HG03025 (cell line): ENCODE results near the gene GNB1L.
"Not testable (repeated sequence)": the region's sequence is repeated elsewhere in the genome, so short reads cannot be mapped to it uniquely, and the experiment has no call there.

Source experiments
- ATAC-seq: cut with Tn5 transposase; IDR thresholded peaks from one replicate; pipeline ENCODE4 v1.9.1; 2021; ENCODE audit warnings: mild to moderate bottlenecking, moderate library complexity; ENCODE audit not compliant: unreplicated experiment, low FRiP score

Gene GNB1L

DNA sequence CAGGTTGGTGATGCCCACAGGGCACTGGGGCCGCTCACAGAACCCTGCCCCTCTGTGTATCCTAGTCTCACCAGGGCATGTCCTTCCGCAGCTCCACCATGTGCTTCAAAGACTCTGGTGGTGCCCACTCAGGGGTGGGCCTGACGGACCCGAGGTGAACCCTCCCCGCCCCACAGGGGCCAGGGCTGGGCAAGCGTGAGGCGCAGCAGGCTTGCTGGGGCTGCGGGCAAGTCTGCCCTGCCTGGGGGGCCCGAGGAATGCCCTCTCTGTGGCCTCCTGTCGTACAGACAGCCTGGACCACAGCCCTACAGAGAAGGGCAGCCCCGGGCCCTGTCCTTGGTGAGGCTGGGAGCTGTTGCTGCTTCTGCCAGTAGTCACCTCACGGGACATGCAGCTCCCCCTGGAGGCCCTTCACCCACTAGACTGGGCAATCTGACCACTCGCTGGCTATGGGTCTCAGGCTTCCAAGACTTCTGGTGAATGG, 53.9 kb downstream of the GNB1L start:
- ATAC-seq: no peak

DNA sequence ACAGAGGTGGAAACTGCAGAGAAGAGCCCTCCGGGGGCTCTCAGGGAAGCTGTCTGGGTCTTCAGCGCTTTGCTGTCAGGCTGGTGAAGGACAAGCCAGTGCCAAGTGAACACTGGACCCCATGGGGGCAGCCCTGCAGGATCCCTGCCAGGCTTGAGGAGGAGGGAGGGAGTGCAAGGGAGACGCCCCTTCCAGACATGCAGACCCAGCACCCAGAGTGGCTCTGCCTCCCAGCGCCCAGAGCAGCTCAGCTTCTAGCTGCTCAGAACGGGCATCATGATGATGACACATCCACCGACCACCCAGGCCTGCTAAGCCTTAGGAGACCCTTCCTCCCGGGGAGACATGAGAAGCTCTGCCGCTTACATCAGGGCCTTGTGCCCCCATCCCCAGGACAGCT, 54.4 kb downstream of the GNB1L start:
- no peak for ATAC-seq

DNA sequence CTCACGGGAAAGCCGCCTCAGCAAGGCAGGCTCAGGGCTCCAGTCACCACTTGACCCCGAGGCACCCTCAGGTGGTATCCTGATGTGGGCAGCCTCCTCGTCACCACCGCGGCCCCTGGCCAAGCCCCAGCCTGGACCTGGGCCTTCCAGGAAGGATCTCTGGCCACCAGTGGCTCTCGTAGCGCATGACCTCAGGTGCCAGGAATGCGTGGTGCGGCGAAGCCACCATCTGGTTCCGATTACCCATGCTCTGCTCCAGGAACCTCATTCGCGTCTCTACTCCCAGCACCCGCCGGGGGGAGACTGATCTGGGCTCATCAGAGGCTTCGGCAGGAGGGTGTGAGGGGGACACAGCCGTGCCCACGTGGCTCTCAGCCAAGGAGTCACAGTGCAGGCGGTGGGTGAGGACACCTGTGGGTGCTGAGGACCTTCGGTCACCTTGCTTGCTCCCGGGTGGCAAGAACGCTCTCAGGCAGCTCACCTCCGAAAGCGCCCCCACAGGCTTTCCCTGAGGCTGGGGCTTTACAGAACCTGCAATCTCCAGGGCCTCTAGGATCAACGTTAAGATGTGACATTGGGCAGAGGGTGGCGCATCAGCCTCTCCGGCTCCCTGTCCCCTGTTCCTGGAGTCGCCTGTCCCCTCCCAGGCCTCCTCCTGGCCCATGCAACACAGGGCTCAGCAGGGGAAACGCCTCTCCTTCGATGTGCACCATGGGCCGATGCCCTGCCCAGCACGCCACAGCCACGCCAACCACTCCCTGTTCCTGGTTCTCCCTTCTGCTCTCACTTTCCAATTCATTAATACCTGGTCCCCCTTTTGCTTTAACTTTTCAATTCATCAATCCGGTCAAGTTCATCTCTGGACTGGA, 55.1 kb downstream of the GNB1L start:
- no peak for ATAC-seq

DNA sequence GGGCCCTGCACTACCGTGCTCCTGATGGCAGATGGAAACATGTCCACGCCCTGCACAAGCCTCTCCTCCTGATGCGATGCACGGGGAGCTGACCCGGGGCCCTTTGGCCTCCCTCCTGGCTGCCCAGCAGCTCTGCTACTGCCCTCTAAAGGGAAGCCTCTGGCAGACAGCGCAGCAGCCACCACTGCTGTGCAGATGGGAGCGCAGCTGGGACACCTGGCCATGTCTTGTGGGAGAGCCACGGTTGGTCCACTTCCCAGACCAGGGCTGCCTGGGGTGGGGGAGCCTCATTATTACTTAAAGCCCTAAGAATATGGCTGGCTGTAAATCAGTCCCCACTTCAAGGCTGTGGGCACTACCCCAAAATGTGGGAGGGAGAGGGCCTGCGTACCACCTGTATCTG, 55.8 kb downstream of the GNB1L start:
- ATAC-seq: no peak

DNA sequence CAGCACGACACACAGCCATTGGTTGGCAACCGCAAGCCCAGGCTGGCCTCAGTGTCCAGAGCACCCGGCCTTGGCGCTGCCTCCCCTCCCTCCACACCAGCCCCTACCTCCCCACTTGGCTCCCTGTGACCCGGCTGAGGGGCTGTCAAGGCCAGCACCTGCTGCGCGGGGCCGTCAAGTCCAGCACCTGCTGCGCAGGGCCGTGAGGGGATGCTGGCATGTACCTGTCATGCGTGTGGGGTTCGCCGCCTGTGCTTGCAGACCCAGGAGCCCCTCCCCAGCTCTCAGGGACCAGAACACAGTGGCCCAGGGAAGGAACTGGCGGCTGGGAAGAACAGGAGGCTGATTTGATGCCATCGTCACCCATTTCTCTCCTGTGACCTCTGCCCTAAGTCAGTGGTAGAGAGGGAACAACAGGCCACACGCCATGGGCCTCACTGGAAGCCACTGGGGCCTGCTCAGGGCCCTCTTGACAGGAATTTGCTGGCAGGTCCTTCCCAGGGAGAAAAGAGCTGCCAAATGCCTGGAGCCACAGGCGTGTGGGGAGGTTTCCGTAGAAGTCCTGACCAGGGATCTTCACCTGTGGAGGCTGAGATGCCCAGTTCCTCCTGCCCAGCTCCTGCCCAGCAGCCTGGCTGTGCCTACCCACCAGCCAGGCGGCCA, 56.5 kb downstream of the GNB1L start:
- no peak for ATAC-seq

DNA sequence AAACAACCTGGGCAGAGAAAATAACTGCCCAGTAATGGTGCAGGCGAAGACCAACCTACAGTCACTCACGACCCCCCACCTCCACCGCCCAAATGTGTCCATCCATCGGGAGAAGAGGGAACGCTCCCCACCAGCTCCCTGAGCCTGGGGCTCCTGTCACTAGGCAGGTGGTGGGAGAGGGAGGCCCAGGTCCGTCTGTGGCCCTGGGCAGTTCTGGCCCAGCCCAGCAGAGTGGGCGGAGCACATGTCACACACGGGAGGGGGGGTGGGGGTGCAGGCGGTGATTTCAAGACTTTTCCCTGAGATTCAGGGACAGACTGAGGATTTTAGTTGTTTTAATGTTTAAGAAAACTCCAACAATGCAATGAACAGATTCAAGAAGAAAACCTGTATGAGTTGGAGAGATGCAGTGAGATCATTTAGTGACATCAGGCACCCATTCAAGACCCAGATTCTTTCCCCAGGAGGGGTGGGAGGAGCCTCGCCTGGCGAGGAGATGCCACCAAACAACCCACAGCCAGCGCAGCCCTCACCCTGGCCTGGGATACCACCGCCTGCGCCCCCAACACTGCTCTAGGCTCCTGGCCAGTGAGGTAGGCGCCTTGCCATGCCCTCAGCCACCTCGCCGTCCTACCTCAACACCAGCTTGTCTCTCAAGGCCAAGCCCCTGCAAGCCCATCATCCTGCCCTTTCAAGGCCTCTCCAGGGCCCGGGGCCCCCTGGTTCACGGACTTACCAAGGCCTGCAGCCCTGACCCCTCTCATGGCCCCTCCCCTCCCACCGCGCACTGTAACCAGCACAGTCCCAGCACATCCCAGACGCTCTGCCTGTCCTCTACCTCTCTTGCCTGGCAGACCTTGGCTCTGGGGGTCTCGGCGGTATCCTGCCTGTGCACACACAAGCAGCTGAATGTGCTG, 57.3 kb downstream of the GNB1L start:
- no peak for ATAC-seq

DNA sequence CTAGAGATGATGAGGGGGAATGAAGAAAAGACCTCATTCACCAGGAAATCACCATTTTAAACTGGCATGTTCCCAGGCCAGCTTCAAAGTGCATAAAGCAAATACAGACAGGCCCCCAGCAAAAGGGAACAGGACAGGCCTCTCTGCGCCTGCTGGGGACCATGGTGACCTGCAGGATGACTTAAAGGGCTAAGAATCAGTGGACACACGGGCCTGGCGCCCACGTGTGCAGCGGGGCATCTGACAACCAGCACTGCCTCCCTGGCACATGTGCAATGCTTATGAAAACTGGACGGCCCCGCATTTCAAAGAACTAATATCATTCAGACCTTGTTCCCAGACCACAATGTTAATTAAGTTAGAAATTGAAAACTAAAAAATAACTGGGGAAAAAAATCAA, 58.5 kb downstream of the GNB1L start:
- no peak for ATAC-seq

DNA sequence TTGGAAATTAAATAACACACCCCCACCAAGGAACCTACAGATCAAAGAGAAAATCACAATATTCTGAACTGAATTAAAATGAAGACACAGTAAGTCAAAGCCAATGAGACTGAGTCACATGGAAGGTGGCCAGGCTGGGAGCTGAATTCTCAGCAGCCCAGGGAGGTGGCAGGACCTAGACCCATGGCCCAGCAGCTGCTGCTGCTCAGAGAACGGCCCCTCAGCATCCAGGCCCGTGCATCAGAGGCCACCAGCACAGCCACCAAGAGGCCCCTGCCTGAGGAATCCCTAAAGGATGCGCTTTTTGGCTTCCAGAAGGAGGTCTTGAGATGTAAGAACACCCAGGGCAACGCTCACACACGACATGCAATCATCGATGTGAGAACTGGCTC, 59.1 kb downstream of the GNB1L start:
- ATAC-seq: no peak

DNA sequence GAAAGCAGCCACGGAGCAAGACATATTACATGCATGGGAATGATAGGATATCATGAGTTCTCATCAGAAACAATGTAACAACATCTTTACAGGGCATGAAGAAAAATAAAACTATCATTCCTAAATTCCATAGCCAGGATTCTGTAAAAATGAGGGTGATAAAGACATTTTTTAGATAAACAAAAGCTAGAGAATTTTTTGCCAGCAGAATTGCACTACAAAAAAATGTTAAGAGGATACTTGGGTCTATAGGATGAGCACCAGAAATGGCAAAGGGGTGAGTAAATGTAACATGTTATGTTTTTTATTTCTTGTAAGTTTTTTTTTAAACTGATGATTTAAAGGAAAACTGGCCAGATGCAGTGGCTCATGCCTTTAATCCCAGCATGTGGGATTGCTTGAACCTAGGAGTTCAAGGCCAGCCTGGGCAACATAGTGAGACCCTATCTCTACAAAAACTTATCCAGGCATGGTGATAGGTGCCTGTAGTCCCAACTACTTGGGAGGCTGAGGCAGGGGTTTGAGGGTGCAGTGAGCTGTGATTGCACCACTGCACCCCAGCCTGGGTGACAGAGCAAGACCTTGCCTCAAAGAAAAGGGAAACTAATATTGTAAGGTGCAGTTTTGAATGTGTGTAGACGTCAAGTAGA, 60.9 kb downstream of the GNB1L start:
- no peak for ATAC-seq

DNA sequence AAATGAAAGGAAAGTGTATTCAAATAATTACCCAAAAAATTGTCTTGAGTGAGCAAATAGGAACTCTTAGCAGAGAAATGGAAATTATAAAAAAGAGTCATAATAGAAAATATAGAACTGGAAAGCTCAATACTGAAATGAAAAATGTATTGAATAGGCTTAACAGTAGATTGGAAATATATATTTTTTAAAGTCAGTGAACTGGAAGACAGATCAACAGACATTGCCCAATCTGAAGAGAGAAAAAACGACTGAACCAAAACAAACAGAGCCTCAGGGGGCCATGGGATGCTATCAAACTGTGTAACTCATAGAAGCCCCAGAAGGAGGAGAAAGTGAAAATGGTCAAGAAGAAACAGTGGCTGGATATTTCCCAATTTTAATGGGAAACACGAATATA, 61.5 kb downstream of the GNB1L start:
- no peak for ATAC-seq

DNA sequence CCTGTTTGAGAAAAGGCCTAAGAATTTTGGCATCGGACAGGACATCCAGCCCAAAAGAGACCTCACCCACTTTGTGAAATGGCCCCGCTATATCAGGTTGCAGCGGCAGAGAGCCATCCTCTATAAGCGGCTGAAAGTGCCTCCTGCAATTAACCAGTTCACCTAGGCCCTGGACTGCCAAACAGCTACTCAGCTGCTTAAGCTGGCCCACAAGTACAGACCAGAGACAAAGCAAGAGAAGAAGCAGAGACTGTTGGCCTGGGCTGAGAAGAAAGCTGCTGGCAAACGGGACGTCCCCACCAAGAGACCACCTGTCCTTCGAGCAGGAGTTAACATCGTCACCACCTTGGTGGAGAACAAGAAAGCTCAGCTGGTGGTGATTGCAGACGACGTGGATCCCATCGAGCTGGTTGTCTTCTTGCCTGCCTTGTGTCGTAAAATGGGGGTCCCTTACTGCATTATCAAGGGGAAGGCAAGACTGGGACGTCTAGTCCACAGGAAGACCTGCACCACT, 62.2 kb downstream of the GNB1L start:
- not testable (repeated sequence) for ATAC-seq

DNA sequence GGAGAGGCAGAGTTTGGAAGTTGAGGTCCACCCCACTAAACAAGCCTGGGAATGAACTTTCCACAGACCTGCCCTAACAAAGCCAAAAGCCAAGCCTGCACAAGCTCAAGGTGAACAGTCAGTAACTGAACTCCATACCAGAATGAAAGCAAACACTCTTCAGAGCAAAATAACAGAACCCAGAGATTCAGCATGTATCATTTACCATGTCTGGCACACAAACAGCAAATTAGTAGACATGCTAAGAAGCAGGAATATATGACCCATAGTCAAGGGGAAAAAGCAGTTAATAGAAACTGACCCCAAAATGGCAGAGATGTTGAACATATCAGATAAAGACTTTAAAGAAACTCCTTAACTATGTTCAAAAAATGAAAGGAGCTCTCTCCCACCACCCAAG, 62.8 kb downstream of the GNB1L start:
- ATAC-seq: no peak

DNA sequence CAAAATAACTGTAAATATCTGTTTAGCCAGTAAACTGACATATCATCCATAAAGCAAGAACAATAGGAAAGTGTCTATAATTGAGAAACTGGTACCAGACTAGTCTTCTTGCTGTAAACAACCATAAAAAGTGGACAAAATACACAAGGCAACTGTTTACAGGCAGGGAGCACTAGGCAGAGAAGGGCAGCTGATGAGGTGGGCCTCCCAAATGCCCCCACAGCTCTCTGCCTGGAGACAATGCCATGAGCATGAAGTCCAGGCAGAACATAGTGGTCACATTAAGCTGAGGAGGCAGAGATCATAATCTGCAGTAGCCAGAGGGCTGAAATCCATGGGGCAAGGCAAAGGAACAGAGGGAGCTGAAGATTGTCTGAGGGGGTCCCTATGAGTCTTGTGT, 63.4 kb downstream of the GNB1L start:
- ATAC-seq: no peak

DNA sequence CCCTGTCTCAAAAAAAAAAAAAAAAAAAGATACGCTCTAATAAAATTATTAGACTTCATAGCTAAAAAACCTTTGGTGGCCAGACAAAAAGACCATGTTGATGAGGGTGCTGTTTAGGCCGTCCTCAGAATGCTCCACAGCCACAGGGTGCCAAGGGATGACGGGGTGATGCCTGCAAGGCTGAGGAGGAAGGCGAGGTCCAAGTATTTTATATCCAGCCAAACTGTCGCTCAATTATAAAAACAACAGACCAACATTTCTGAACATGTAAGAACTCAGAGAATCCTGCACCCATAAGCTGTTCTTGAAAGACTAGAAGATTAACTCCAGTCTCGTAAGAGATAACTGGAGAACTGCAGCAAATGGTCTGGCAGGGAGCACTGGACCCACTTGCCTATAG, 64.8 kb downstream of the GNB1L start:
- no peak for ATAC-seq

DNA sequence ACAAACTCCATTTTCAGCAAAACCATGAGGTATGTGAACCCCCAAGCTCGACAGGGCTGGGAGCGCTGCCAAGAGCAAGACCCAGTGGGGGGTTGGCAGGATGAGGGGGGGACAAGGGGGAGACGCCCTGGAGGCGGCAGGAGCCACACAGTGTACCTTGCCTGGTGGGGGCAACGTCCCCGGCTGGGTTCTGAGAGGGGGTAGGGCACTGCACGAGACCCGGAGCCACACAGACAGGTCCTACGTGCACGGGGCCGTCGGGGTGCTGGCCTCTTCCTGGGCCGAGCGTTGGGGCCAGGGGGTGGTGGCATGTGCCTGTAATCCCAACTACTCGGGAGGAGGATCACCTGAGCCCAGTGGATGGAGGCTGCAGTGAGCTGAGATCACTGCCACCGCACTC, 65.3 kb downstream of the GNB1L start:
- no peak for ATAC-seq

DNA sequence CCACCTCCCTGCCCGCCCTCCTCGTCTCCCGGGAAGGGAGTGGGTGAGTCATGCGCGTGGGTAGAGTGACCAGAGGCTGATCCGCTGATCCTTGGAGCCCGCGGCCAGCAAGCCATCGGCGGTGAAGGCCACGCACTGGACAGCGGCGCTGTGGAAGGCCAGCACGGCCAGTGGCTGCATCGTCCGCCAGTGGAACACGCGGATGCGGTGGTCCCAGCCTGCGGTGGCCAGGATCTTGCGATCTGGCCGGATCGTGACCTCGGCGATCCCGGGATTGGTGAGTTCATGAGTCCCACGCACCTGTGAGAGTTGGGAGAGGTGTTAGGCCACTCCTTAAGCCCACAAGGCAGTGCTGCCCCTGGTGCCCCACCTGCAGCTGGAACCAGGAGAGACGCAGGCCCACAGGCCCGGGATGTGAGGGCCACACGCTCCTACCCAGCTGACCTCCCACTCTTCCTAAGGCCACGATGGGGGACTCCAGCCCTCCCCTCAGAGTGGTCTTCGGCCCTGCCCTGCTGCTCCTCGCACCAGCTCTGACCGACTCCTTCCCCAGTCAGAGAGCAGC, 65.9 kb downstream of the GNB1L start:
- no peak for ATAC-seq

DNA sequence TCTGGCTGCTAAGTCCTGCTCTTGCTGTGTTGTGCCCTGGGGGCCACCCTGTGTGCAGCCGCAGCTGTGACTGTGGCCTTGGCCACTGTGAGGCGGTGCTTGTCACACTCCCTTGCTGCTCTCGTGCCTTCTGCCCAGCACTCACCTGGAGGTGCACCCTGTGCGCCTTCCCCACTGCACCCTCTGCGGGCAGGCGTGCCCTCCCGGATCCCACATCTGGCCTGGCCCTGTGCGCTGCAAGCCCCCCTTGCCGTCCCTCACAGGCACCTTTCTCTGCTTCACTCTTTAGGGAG, 66.9 kb downstream of the GNB1L start:
- no peak for ATAC-seq

DNA sequence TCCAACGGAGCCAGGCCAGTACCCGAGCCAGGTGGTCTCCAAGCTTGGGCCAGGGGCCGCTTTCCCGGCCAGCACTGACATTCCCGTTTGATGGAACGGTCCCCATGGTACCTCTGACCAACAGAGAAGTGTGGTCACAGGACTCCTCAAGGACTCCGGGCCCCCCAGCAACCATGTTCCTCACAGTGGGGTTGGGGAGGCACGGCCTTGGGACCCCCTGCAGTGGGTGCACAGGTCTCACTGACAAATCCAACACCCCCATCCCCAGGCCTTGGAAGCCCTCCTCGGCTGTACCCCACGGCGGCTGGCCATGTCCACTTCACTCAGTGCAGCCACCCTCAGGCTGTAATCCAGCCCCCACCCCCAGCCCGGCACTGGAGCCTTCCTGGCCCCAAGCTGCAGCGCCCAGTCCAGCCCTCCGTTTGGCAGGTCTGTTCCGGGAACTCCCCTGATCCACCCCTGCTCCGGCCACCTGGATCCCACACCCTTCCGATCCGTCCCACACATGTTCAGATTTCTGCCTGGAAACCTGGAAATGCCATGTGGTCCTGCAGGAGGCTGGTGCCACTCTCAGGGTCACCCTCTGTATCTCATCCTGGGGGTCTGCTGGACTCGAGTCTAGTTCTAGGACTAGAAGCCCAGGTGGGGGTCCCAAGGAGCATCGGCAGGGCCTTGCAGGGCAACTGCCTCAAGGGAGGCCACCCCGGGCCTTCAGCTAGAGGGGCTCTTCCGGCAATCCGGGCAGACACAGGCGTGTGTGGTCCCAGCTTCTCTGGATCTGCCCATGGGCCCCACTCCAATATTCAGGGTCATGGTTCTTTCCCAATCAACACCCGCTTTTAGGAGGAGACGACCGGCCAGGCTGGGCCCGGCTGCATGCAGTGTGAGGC, 67.5 kb downstream of the GNB1L start:
- no peak for ATAC-seq

DNA sequence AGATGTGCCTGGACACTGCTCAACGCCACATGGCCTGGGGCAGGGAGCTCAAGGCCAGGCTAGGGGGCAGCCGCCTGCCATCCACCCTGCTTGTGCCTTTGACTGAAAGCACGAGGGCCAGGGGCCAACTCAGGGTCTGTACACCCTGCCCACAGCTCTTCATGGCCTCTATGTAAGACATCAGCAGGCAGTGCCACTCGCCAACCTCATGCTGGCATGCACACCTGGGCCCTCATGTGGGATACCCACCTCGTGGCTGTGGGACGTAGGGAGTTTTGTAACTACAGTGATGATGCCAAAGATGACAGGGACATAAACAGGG, 68.4 kb downstream of the GNB1L start:
- no peak for ATAC-seq
